Activated B cell treated with CpG ODN at 0.5 μM for 24 hours (primary cell): ENCODE measurements around the gene OR4L1. TPM values are rescaled to one million over a fixed set of nuclear protein-coding genes. Genes with fewer than 3 reads are reported as not detected.

Source experiments
- ATAC-seq: fragments of 200-7000 bp; cut with Tn5 transposase; one replicate; pipeline ENCODE4 v1.10.0; 2021; ENCODE audit warnings: low read depth, mild to moderate bottlenecking, moderate library complexity
- CTCF ChIA-PET: fragments of 350-600 bp; sonication (Branson Sonifier 250); formaldehyde crosslinking; loops from one replicate; lab custom pipeline; 2021; ENCODE audit warnings: antibody characterized with exemption; lab: Charles Lee
- POLR2A ChIA-PET: fragments of 350-600 bp; sonication (Branson Sonifier 250); formaldehyde crosslinking; loops from one replicate; lab custom pipeline; 2021; ENCODE audit warnings: antibody characterized with exemption; lab: Charles Lee
- DNase-seq: peaks from one replicate; pipeline ENCODE4 v3.0.0; 2022
- H3K27ac Mint-ChIP-seq: one replicate; pipeline ENCODE4 v1.8.0; 2020; ENCODE audit warnings: mixed read lengths
- H3K27me3 Mint-ChIP-seq: one replicate; pipeline ENCODE4 v1.8.0; 2021; ENCODE audit warnings: mixed read lengths
- H3K36me3 Mint-ChIP-seq: one replicate; pipeline ENCODE4 v1.8.0; 2021; ENCODE audit warnings: low read depth, mixed read lengths
- H3K4me1 Mint-ChIP-seq: one replicate; pipeline ENCODE4 v1.8.0; 2021; ENCODE audit warnings: mixed read lengths
- H3K4me3 Mint-ChIP-seq: one replicate; pipeline ENCODE4 v1.8.0; 2020; ENCODE audit warnings: mild to moderate bottlenecking, mixed read lengths
- H3K9me3 Mint-ChIP-seq: one replicate; pipeline ENCODE4 v1.8.0; 2020; ENCODE audit warnings: mixed read lengths
- CTCF ChIP-seq: fragments of 200-600 bp; IDR thresholded peaks from one replicate; pipeline ENCODE4 v1.8.0; 2022; ENCODE audit warnings: antibody characterized with exemption, mild to moderate bottlenecking
- intact Hi-C: fragments of 100-400 bp; cut with micrococcal nuclease; formaldehyde crosslinking; loops from one replicate; pipeline ENCODE4 v1.15.1; 2024
- total RNA-seq: library from RNA; stranded (reverse); gene quantifications from 2 replicates; pipeline ENCODE4 v1.2.3, GENCODE V29; 2022

Gene OR4L1
- total RNA-seq = not detected in 2 replicates

- POLR2A ChIA-PET = no interaction called here
- no peak for TF ChIP-seq CTCF
Measured at GRCh38 chr14:20059745-20060144, at the start of gene OR4L1. TSS of gene OR4L1 (plus strand) at chr14:20060045. CDS start at chr14:20060045, 0 bp downstream.

GRCh38 chr14:20019257-20019865 lies 40.5 kb upstream of the OR4L1 start, which contains the start of gene OR4K14:
TSS of gene OR4K14 (minus strand) at chr14:20019307. CDS start at chr14:20015193, 4,114 bp downstream.
- no peak for TF ChIP-seq CTCF
- no peak for ATAC-seq
- Mint-ChIP-seq H3K4me1 (no peaks in the 10 kb centered on the region), H3K9me3 (peaks cover 3% of the 10 kb centered on the region), H3K27ac (no peak within 1 kb of the TSS), H3K27me3 (no peaks in the 10 kb centered on the region), H3K4me3 (no peak within 1 kb of the TSS), H3K36me3 (no peaks in the 10 kb centered on the region)
- intact Hi-C loops = no loop called here
- ChIA-PET CTCF (no interaction called here), POLR2A (no interaction called here)
- no peak for DNase-seq

More at GRCh38 chr14:20059745-20060144, at the start of gene OR4L1:
- peaks cover 4% of the 10 kb centered on the region for H3K9me3 Mint-ChIP-seq
- H3K4me1 Mint-ChIP-seq = no peaks in the 10 kb centered on the region
- H3K4me3 Mint-ChIP-seq = no peak within 1 kb of the TSS
- no peak within 1 kb of the TSS for H3K27ac Mint-ChIP-seq
- H3K27me3 Mint-ChIP-seq = peaks cover 2% of the 10 kb centered on the region
- DNase-seq (no peak), ATAC-seq (no peak)
- H3K36me3 Mint-ChIP-seq = no peaks in the 10 kb centered on the region
- intact Hi-C loops = no loop called here
- CTCF ChIA-PET = no interaction called here

GRCh38 chr14:20031058-20031457 lies 28.8 kb upstream of the OR4L1 start:
- ChIA-PET POLR2A (no interaction called here), CTCF (no interaction called here)
- peaks cover 4% of the 10 kb centered on the region for H3K9me3 Mint-ChIP-seq
- no peak overlapping the region for H3K4me3 Mint-ChIP-seq
- no peak for DNase-seq
- intact Hi-C loops = no loop called here
- no peak overlapping the region for H3K27ac Mint-ChIP-seq
- no peak for TF ChIP-seq CTCF
- no peaks in the 10 kb centered on the region for H3K36me3 Mint-ChIP-seq
- H3K27me3 Mint-ChIP-seq = no peaks in the 10 kb centered on the region
- no peaks in the 10 kb centered on the region for H3K4me1 Mint-ChIP-seq
- ATAC-seq = no peak

- H3K27ac Mint-ChIP-seq = no peak overlapping the region
- ATAC-seq (no peak), DNase-seq (no peak)
- ChIA-PET POLR2A (no interaction called here), CTCF (no interaction called here)
- H3K9me3 Mint-ChIP-seq = no peaks in the 10 kb centered on the region
- H3K36me3 Mint-ChIP-seq = no peaks in the 10 kb centered on the region
- no peaks in the 10 kb centered on the region for H3K27me3 Mint-ChIP-seq
- TF ChIP-seq CTCF = no peak
- no peak overlapping the region for H3K4me3 Mint-ChIP-seq
- H3K4me1 Mint-ChIP-seq = no peaks in the 10 kb centered on the region
- intact Hi-C loops = no loop called here
Measured at GRCh38 chr14:20035449-20035848, 24.4 kb upstream of the OR4L1 start.

- ChIA-PET POLR2A (no interaction called here), CTCF (no interaction called here)
- intact Hi-C loops = no loop called here
- no peak for TF ChIP-seq CTCF
- Mint-ChIP-seq H3K36me3 (no peaks in the 10 kb centered on the region), H3K27me3 (no peaks in the 10 kb centered on the region), H3K27ac (no peak within 1 kb of the TSS), H3K4me3 (no peak within 1 kb of the TSS), H3K4me1 (no peaks in the 10 kb centered on the region), H3K9me3 (no peaks in the 10 kb centered on the region)
- ATAC-seq (no peak), DNase-seq (no peak)
Measured at GRCh38 chr14:20035938-20036337, 23.9 kb upstream of the OR4L1 start, which contains the start of gene OR4K13. TSS of gene OR4K13 (minus strand) at chr14:20036038. CDS start at chr14:20034758, 1,280 bp downstream.
